BLaER1 (cell line): ENCODE data around the gene TVP23A.

Experiments used
- H3K27ac ChIP-seq: shearing (Covaris generic); formaldehyde crosslinking; 2 replicates; pipeline ENCODE4 v1.8.1; 2022
- H3K27me3 ChIP-seq: shearing (Covaris generic); formaldehyde crosslinking; 2 replicates; pipeline ENCODE4 v1.8.1; 2022
- H3K36me3 ChIP-seq: shearing (Covaris generic); formaldehyde crosslinking; 2 replicates; pipeline ENCODE4 v1.8.1; 2022
- H3K4me1 ChIP-seq: shearing (Covaris generic); formaldehyde crosslinking; 2 replicates; pipeline ENCODE4 v1.8.1; 2022
- H3K4me2 ChIP-seq: shearing (Covaris generic); formaldehyde crosslinking; 2 replicates; pipeline ENCODE4 v1.8.1; 2022
- H3K4me3 ChIP-seq: shearing (Covaris generic); formaldehyde crosslinking; 2 replicates; pipeline ENCODE4 v1.8.1; 2022
- H3K9ac ChIP-seq: shearing (Covaris generic); formaldehyde crosslinking; 2 replicates; pipeline ENCODE4 v1.8.1; 2022
- H3K9me3 ChIP-seq: shearing (Covaris generic); formaldehyde crosslinking; 2 replicates; pipeline ENCODE4 v1.8.1; 2022
- H4K20me1 ChIP-seq: shearing (Covaris generic); formaldehyde crosslinking; 2 replicates; pipeline ENCODE4 v1.8.1; 2022
- Cebpa-rat ChIP-seq: shearing (Covaris generic); IDR thresholded peaks from 2 replicates; pipeline ENCODE4 v1.8.1; 2022

Gene TVP23A

DNA sequence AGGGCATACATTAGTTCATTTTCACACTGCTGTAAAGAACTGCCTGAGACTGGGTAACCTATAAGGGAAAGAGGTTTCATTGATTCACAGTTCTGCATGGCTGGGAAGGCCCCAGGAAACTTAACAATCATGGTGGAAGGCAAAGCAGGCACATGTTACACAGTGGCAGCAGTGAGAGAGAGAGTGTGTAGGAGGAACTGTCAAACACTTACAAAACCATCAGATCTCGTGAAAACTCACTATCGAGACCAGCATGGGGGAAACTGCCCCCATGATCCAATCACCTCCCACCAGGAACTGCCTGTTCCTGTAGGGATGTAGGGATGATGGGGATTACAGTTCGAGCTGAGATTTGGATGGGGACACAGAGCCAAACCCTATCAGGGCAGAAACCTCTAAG lies 57.7 kb downstream of the TVP23A start:
- Histone ChIP-seq H3K27ac (peak overlapping the region; percentile 90), H3K4me2 (peak overlapping the region; percentile 94), H4K20me1 (no peaks in the 10 kb centered on the region), H3K9me3 (0 out of 2 replicates have a peak, but pooled peaks cover 5% of the 10 kb centered on the region), H3K27me3 (no peaks in the 10 kb centered on the region), H3K4me1 (peaks cover 95% of the 10 kb centered on the region), H3K9ac (peak overlapping the region; percentile 74), H3K36me3 (peaks cover 79% of the 10 kb centered on the region), H3K4me3 (peak overlapping the region; percentile 48)
- TF ChIP-seq Cebpa-rat: no peak

- H3K9me3 ChIP-seq: no peaks in the 10 kb centered on the region
- H4K20me1 ChIP-seq: no peaks in the 10 kb centered on the region
- no peak for TF ChIP-seq Cebpa-rat
- peaks cover 95% of the 10 kb centered on the region for H3K4me1 ChIP-seq
- H3K4me3 ChIP-seq: no peak overlapping the region
- H3K4me2 ChIP-seq: peak overlapping the region; percentile 67
- H3K27me3 ChIP-seq: no peaks in the 10 kb centered on the region
- H3K9ac ChIP-seq: no peak overlapping the region; the same call in 1 of the 2 replicates
- H3K36me3 ChIP-seq: peaks cover 73% of the 10 kb centered on the region
- peak overlapping the region; percentile 63 for H3K27ac ChIP-seq
These were observed 62.0 kb downstream of the TVP23A start for GRCh38 chr16:10756574-10756973.

DNA sequence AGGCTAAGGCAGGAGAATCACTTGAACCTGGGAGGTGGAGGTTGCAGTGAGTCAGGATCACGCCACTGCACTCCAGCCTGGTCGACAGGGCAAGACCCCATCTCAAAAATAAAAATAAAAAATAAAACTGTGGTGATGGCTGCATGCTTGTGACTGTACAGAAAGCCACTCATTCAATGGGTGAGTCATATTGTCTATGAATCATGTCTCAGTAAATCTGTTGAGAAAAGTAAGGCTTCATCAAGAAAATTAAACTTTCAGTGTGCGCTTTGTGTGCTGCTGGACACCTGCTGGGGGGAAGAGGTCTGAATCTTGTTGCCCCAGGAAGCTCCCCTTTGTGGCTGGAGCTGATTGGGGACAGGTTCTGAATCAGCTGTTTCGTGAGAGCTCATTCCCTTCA lies 63.7 kb downstream of the TVP23A start:
- Histone ChIP-seq H4K20me1 (no peaks in the 10 kb centered on the region), H3K36me3 (peaks cover 74% of the 10 kb centered on the region), H3K4me1 (peaks cover 94% of the 10 kb centered on the region), H3K4me2 (peak overlapping the region; percentile 88), H3K9me3 (no peaks in the 10 kb centered on the region), H3K9ac (no peak overlapping the region), H3K27ac (0 out of 2 replicates have a peak overlapping the region, but pooled peaks have one; percentile 18), H3K27me3 (no peaks in the 10 kb centered on the region), H3K4me3 (no peak overlapping the region)
- TF ChIP-seq Cebpa-rat: no peak

DNA sequence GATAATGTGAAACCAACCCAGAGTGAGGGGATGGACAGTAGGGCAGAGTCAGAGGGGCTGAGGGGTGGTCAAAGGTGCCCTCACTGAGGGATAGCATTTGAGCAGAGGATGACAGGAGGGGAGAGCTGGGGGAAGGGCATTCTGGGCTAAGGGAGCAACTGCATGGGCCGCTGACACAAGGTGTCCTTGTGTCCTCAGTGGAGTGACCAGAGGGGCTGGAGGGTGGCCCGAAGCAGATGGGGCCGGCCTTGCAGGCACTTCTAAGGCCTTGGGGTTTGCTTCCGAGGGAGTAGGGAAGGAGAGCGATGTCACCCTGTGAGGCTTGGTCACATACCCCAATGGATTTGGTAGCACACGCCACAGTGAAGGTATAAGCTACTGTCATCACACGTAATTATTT lies 64.9 kb downstream of the TVP23A start:
- H3K9me3 ChIP-seq: no peaks in the 10 kb centered on the region
- peak overlapping the region; percentile 44 for H3K4me3 ChIP-seq
- H3K9ac ChIP-seq: peak overlapping the region; percentile 64
- H3K27ac ChIP-seq: peak overlapping the region; percentile 80
- no peaks in the 10 kb centered on the region for H3K27me3 ChIP-seq
- H4K20me1 ChIP-seq: no peaks in the 10 kb centered on the region
- H3K4me2 ChIP-seq: peak overlapping the region; percentile 88
- H3K36me3 ChIP-seq: peaks cover 75% of the 10 kb centered on the region
- no peak for TF ChIP-seq Cebpa-rat
- H3K4me1 ChIP-seq: peaks cover 94% of the 10 kb centered on the region

DNA sequence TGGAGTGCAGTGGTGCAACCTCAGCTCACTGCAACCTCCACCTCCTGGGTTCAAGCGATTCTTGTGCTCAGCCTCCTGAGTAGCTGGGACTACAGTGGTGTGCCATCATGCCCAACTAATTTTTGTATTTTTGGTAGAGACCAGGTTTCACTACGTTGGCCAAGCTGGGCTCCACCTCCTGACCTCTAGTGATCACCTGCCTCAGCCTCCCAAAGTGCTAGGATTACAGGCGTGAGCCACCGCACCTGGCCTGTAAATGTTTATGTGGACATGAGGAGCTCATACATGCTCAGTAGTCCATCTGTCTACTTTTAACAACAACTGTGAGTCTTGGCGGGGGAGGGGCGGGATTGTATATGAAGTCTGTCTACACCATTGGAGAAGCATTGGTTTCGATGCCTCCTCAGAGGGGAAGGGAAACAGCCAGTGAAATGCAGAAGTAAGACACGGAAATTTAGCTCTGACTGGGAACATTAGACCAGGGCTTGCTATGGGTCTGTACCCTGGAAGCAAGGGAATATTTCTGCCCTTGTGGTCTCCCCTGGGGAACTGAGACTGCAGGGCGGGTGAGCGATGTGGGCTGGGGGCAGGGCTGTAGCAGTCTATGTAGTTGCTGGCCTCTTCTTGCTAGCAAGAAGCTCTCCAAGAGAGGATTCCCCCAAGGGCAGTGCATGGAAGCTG lies 65.6 kb downstream of the TVP23A start:
- no peak for TF ChIP-seq Cebpa-rat
- peaks cover 75% of the 10 kb centered on the region for H3K36me3 ChIP-seq
- no peaks in the 10 kb centered on the region for H3K27me3 ChIP-seq
- no peaks in the 10 kb centered on the region for H3K9me3 ChIP-seq
- H3K9ac ChIP-seq: peak overlapping the region; percentile 64
- peak overlapping the region; percentile 80 for H3K27ac ChIP-seq
- H3K4me3 ChIP-seq: peak overlapping the region; percentile 44
- peaks cover 93% of the 10 kb centered on the region for H3K4me1 ChIP-seq
- H4K20me1 ChIP-seq: no peaks in the 10 kb centered on the region
- H3K4me2 ChIP-seq: peak overlapping the region; percentile 88

DNA sequence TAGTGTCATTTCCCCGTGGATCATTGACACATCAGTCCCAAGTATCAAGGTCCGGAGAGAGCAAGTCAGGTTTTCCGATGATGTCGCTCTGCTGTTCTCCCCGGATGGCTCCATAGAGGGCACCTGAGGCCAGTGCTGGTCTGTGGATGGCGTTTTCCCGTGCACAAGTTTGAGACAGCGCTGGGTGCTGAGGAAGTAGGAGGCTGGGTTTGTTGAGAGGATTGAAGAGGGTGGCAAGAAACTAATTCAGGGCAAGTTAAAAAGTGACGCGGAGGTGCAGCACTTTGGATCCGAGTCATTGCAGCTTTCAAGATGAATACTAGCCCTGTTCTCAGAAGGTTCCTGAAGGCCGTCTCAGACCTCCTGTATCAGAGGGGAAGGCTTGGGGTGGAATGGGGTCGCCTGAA lies 67.3 kb downstream of the TVP23A start:
- peak overlapping the region; percentile 80 for H3K27ac ChIP-seq
- peaks cover 75% of the 10 kb centered on the region for H3K36me3 ChIP-seq
- no peak overlapping the region for H3K4me3 ChIP-seq
- no peaks in the 10 kb centered on the region for H3K27me3 ChIP-seq
- H3K4me2 ChIP-seq: no peak overlapping the region
- TF ChIP-seq Cebpa-rat: no peak
- H3K9ac ChIP-seq: no peak overlapping the region
- peaks cover 86% of the 10 kb centered on the region for H3K4me1 ChIP-seq
- no peaks in the 10 kb centered on the region for H4K20me1 ChIP-seq
- no peaks in the 10 kb centered on the region for H3K9me3 ChIP-seq

DNA sequence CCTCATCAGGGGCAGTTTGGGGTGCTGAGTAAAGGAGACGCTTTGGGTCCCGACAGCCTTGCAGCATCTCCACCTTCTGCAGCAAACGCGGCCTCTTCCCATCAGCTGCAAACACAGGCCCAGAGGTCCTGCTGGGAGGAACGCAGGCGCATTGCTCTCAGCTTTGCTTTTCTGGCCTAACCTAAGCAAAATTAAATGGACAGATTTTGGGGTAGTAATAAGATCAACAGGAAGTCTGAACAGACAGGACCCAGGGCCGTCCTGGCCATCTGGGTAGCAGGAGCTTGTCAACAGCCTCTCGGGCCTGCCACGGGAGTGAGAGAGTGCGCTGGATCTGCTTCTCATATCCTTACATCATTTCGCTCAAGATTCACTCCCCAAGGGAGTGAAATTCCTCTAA lies 67.8 kb downstream of the TVP23A start:
- 0 out of 2 replicates have a peak overlapping the region, but pooled peaks have one; percentile 3 for H3K4me2 ChIP-seq
- H3K36me3 ChIP-seq: peaks cover 75% of the 10 kb centered on the region
- H3K9ac ChIP-seq: peak overlapping the region; percentile 32; the same call in 1 of the 2 replicates
- no peaks in the 10 kb centered on the region for H4K20me1 ChIP-seq
- TF ChIP-seq Cebpa-rat: no peak
- no peaks in the 10 kb centered on the region for H3K9me3 ChIP-seq
- H3K27me3 ChIP-seq: no peaks in the 10 kb centered on the region
- H3K4me1 ChIP-seq: peaks cover 86% of the 10 kb centered on the region
- peak overlapping the region; percentile 80; the same call in 1 of the 2 replicates for H3K27ac ChIP-seq
- H3K4me3 ChIP-seq: no peak overlapping the region

- Histone ChIP-seq H3K36me3 (peaks cover 53% of the 10 kb centered on the region), H3K9ac (no peak overlapping the region), H3K4me2 (peak overlapping the region; percentile 95), H3K4me1 (peaks cover 76% of the 10 kb centered on the region), H4K20me1 (no peaks in the 10 kb centered on the region), H3K9me3 (no peaks in the 10 kb centered on the region), H3K27ac (0 out of 2 replicates have a peak overlapping the region, but pooled peaks have one; percentile 4), H3K4me3 (no peak overlapping the region), H3K27me3 (no peaks in the 10 kb centered on the region)
- TF ChIP-seq Cebpa-rat: no peak
These were observed 72.8 kb downstream of the TVP23A start for GRCh38 chr16:10745841-10746240.

DNA sequence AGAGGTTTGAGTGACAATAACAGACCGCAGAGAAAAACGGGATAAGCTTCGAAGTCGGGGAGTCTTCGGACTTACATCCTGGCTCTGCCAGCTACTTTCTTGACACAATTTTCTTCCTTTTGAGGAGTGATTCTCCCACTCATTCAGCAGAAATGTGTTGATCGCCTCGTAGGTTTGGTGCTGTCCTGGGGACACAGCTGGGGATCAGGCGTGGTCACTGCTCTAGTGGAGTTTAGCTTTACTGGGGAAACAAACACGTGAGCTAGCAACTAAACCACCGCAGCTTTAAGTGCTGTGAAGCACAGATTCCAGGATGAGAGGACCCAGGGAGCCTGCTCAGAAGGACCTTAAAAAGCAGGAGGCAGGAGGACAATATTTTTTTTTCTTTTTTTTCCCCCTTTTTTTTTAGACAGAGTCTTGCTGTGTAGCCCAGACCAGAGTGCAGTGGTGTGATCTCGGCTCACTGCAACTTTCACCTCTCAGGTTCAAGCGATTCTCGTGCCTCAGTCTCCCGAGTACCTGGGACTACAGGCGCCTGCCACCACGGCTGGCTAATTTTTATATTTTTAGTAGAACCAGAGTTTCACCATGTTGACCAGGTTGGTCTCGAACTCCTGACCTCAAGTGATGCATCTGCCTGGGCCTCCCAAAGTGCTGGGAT lies 74.1 kb downstream of the TVP23A start:
- H3K4me2 ChIP-seq: peak overlapping the region; percentile 95
- H3K36me3 ChIP-seq: peaks cover 40% of the 10 kb centered on the region
- peak overlapping the region; percentile 75 for H3K27ac ChIP-seq
- no peaks in the 10 kb centered on the region for H3K9me3 ChIP-seq
- peaks cover 73% of the 10 kb centered on the region for H3K4me1 ChIP-seq
- H3K27me3 ChIP-seq: no peaks in the 10 kb centered on the region
- peak overlapping the region; percentile 73 for H3K4me3 ChIP-seq
- no peak for TF ChIP-seq Cebpa-rat
- no peaks in the 10 kb centered on the region for H4K20me1 ChIP-seq
- peak overlapping the region; percentile 78 for H3K9ac ChIP-seq
